Suprapubic skin (tissue), 3 donors: Measurements from ENCODE around the gene ASZ1.

Experiments used
- POLR2A ChIP-seq, 2 donors: fragments of 450-650 bp; IDR thresholded peaks; one replicate each; pipeline ENCODE4 v1.6.1; 2017; ENCODE audit warnings: antibody characterized with exemption in 2 of 2, mild to moderate bottlenecking in 2 of 2, moderate library complexity in 2 of 2
- TF ChIP-seq, protein P1 (sequence below), 2 donors: fragments of 200-600 bp in 1 of 2; fragments of 450-650 bp in 1 of 2; sonication (generic) in 1 of 2; IDR thresholded peaks; one replicate each; pipeline ENCODE4 v1.5.1; 2016 to 2019; ENCODE audit warnings: antibody characterized with exemption in 2 of 2, mild to moderate bottlenecking in 1 of 2, moderate library complexity in 1 of 2

DNA sequence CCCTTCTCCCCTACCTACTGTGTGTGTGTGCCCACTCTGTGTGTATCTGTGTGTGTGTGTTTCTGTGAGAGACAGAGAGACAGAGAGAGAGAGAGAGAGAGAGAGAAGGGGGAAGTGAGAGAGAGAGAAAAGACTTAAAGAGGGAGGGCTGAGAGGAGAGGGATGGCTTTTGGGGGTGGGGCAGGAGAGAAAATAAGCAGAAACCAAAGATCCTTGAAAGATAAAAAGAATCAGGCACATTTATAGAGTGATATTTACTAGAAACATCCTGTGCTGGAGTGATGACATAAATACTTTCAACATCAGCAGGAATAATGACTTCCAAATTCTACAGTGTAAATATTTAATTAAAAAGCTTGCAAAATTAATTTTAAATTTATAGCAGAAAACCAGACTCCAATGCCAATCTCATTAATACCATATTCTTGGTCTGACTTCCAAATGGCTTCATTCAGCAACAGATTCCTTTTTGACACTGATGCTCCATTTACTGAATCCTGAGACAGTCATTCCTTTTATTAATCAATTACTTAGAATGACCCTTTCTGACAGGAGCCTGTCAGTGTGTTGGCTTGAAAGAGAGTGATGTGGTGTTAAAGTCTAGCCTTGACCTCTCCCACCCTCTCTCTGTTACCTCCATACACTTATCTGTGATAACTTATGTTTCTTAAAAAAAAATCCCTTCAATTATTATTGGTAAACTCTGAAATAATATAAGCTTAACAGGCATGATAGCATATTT, 62.8 kb downstream of the ASZ1 start:
- no peak for TF ChIP-seq POLR2A (IDR thresholded peaks at IDR 0.05)
- TF ChIP-seq, protein P1, sequence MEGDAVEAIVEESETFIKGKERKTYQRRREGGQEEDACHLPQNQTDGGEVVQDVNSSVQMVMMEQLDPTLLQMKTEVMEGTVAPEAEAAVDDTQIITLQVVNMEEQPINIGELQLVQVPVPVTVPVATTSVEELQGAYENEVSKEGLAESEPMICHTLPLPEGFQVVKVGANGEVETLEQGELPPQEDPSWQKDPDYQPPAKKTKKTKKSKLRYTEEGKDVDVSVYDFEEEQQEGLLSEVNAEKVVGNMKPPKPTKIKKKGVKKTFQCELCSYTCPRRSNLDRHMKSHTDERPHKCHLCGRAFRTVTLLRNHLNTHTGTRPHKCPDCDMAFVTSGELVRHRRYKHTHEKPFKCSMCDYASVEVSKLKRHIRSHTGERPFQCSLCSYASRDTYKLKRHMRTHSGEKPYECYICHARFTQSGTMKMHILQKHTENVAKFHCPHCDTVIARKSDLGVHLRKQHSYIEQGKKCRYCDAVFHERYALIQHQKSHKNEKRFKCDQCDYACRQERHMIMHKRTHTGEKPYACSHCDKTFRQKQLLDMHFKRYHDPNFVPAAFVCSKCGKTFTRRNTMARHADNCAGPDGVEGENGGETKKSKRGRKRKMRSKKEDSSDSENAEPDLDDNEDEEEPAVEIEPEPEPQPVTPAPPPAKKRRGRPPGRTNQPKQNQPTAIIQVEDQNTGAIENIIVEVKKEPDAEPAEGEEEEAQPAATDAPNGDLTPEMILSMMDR (IDR thresholded peaks at IDR 0.05): no peak
